Measurements from ENCODE around the gene USP17L25.
"Not testable (repeated sequence)": the region's sequence is repeated elsewhere in the genome, so short reads cannot be mapped to it uniquely, and the experiment has no call there.

USP17L25 gene, protein sequence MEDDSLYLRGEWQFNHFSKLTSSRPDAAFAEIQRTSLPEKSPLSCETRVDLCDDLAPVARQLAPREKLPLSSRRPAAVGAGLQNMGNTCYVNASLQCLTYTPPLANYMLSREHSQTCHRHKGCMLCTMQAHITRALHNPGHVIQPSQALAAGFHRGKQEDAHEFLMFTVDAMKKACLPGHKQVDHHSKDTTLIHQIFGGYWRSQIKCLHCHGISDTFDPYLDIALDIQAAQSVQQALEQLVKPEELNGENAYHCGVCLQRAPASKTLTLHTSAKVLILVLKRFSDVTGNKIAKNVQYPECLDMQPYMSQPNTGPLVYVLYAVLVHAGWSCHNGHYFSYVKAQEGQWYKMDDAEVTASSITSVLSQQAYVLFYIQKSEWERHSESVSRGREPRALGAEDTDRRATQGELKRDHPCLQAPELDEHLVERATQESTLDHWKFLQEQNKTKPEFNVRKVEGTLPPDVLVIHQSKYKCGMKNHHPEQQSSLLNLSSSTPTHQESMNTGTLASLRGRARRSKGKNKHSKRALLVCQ

GRCh38 chr4:9329611-9330010 lies at the start of gene USP17L25:
USP17L25 (plus strand) TSS chr4:9329911; CDS start chr4:9329911, 0 bp downstream.
- not testable (repeated sequence) for DNase-seq (ENCODE audit: low read depth in 1 of 2, low spot score in 1 of 2)

DNA sequence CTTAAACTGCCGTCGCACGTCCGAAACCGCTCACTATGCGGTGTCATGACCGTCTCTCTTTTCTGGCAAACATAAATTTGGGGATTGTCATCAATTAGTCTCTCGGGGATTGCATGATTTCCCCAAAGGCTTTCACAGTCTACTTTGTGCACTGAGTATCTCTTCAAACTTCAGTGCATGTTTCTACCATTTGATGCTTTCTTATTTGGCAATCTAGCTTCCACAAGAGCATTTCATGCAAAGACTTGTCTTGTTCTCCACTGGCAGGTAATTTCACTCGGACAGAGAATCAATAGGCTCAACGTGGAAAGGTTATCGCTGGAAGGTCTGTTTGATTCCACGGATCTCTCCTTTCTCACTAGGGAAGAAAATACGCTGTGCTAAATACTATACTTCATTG lies 5.5 kb upstream of the USP17L25 start:
- not testable (repeated sequence) for DNase-seq (ENCODE audit: low read depth in 1 of 2, low spot score in 1 of 2)

DNA sequence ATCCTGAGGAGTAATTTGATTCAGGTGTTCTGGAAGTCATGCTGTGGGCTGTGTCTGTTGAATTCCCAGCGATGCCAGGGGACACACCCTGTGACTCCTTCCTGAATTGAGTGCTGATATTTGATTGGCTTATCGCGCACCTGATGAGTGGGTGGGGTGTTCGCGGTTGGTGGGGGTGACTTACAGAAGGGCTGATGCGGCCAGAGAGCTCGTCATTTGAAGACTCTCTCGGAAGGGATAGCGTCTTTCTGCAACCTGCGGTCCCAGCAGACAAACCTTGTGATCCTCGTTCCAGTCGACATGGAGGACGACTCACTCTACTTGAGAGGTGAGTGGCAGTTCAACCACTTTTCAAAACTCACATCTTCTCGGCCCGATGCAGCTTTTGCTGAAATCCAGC lies 4.8 kb upstream of the USP17L25 start, which contains the start of gene USP17L24:
USP17L24 (plus strand) TSS at position 301 of the 400 bp plus-strand sequence; CDS start at position 301, 0 bp downstream.
- DNase-seq (ENCODE audit: low read depth in 1 of 2, low spot score in 1 of 2): not testable (repeated sequence)

DNA sequence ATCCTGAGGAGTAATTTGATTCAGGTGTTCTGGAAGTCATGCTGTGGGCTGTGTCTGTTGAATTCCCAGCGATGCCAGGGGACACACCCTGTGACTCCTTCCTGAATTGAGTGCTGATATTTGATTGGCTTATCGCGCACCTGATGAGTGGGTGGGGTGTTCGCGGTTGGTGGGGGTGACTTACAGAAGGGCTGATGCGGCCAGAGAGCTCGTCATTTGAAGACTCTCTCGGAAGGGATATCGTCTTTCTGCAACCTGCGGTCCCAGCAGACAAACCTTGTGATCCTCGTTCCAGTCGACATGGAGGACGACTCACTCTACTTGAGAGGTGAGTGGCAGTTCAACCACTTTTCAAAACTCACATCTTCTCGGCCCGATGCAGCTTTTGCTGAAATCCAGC lies 4.6 kb downstream of the USP17L25 start, which contains the start of gene USP17L26:
USP17L26 (plus strand) TSS at position 301 of the 400 bp plus-strand sequence; CDS start at position 301, 0 bp downstream.
- DNase-seq (ENCODE audit: low read depth in 1 of 2, low spot score in 1 of 2): not testable (repeated sequence)

DNA sequence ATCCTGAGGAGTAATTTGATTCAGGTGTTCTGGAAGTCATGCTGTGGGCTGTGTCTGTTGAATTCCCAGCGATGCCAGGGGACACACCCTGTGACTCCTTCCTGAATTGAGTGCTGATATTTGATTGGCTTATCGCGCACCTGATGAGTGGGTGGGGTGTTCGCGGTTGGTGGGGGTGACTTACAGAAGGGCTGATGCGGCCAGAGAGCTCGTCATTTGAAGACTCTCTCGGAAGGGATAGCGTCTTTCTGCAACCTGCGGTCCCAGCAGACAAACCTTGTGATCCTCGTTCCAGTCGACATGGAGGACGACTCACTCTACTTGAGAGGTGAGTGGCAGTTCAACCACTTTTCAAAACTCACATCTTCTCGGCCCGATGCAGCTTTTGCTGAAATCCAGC lies 9.4 kb downstream of the USP17L25 start, which contains the start of gene USP17L5:
USP17L5 (plus strand) TSS at position 301 of the 400 bp plus-strand sequence; CDS start at position 301, 0 bp downstream.
- DNase-seq (ENCODE audit: low read depth in 1 of 2, low spot score in 1 of 2): not testable (repeated sequence)

GRCh38 chr4:9343848-9344247 lies 14.1 kb downstream of the USP17L25 start, which contains the start of gene USP17L27:
USP17L27 (plus strand) TSS chr4:9344148; CDS start chr4:9344148, 0 bp downstream.
- not testable (repeated sequence) for DNase-seq (ENCODE audit: low read depth in 1 of 2, low spot score in 1 of 2)

GRCh38 chr4:9348593-9348992 lies 18.9 kb downstream of the USP17L25 start, which contains the start of gene USP17L28:
USP17L28 (plus strand) TSS chr4:9348893; CDS start chr4:9348893, 0 bp downstream.
- DNase-seq (ENCODE audit: low read depth in 1 of 2, low spot score in 1 of 2): not testable (repeated sequence)

DNA sequence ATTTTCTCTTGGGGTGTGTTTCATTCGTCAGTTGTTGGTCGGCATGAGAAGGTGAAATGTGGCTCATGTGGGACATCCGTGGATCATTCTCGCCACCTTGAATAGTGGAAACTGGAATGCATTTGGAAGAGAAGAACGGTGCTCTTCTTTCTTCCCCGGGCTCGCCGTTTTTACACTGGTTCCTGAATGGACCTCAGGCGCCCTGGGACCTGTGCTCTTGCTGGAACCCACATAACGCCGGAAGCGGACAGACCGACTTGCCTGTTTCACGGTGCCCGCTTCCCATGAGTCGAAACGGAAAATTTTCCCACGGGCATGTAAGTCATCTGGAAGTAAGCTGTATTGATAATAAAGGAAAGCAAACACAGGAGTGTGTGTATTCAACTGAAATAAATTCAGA lies 21.2 kb downstream of the USP17L25 start:
- DNase-seq (ENCODE audit: low read depth in 1 of 2, low spot score in 1 of 2): not testable (repeated sequence)

- DNase-seq (ENCODE audit: low read depth in 1 of 2, low spot score in 1 of 2): not testable (repeated sequence)
Observed at GRCh38 chr4:9353338-9353737, 23.6 kb downstream of the USP17L25 start, which contains the start of gene USP17L29. USP17L29 (plus strand) TSS chr4:9353638; CDS start chr4:9353638, 0 bp downstream.

DNA sequence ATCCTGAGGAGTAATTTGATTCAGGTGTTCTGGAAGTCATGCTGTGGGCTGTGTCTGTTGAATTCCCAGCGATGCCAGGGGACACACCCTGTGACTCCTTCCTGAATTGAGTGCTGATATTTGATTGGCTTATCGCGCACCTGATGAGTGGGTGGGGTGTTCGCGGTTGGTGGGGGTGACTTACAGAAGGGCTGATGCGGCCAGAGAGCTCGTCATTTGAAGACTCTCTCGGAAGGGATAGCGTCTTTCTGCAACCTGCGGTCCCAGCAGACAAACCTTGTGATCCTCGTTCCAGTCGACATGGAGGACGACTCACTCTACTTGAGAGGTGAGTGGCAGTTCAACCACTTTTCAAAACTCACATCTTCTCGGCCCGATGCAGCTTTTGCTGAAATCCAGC lies 33.1 kb downstream of the USP17L25 start, which contains the start of gene USP17L30:
USP17L30 (plus strand) TSS at position 301 of the 400 bp plus-strand sequence; CDS start at position 301, 0 bp downstream.
- DNase-seq (ENCODE audit: low read depth in 1 of 2, low spot score in 1 of 2): not testable (repeated sequence)

- not testable (repeated sequence) for DNase-seq (ENCODE audit: low read depth in 1 of 2, low spot score in 1 of 2)
Observed at GRCh38 chr4:9379881-9380280, 50.2 kb downstream of the USP17L25 start.

Data from activated T-helper 1 cell treated with anti-CD3 and anti-CD28 coated beads, Interleukin-2, amount 50 U/mL, for 16 hours (primary cell).